ENCODE results near the gene KIF15. TPM values are rescaled to one million over a fixed set of nuclear protein-coding genes. Genes with fewer than 3 reads are reported as not detected.

Gene KIF15
- polyA plus RNA-seq, 3 donors: 0.15 to 0.16 TPM; not detected in 1

DNA sequence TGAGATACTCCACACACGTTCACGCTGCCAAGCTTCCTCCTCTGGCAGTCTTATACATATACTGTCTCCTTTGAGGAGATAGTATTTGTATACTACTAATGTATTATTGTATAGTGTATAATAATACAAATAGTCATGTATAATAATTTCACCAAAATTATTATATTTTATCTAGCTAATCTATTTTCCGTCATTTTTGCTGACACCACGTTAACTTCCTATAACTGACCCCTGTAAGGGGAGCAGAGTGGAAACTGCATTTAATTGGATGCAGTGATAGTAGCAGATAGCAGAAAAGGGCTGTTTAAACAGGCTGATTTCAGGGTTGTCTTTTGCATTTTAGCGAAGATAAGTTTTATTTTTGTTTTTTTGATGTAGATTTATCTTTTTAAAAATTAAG is 69.6 kb downstream of the KIF15 start:
- Histone ChIP-seq H3K4me2 (replicated peaks; ENCODE audit: extremely low read depth, low read length, poor library complexity, severe bottlenecking) (no peak overlapping the region), H3K4me3 (replicated peaks in 1 of 3; ENCODE audit: low read depth in 2 of 3, low read length in 3 of 3) (no peak overlapping the region), H3K27me3 (ENCODE audit: control insufficient read depth in 2 of 2, insufficient read depth in 2 of 2, low read length in 2 of 2) (no peaks in the 10 kb centered on the region), H3K9ac (ENCODE audit: insufficient read depth, low read length, poor library complexity, severe bottlenecking) (no peak overlapping the region), H3K27ac (ENCODE audit: low read depth in 1 of 2, low read length in 2 of 2) (no peak overlapping the region), H3K4me1 (ENCODE audit: control insufficient read depth in 1 of 2, insufficient read depth in 2 of 2, low read length in 2 of 2) (no peaks in the 10 kb centered on the region), H2AFZ (ENCODE audit: insufficient read depth, low read depth, low read length, poor library complexity, severe bottlenecking) (no peak overlapping the region), H4K20me1 (ENCODE audit: insufficient read depth, low read length) (no peaks in the 10 kb centered on the region), H3K36me3 (replicated peaks in 1 of 2; ENCODE audit: control insufficient read depth in 1 of 2, insufficient read depth in 2 of 2, low read length in 2 of 2) (peaks cover 62 to 84% of the 10 kb centered on the region in 2 donors), H3K79me2 (ENCODE audit: insufficient read depth, low read length) (no peaks in the 10 kb centered on the region), H3K9me3 (replicated peaks in 1 of 2; ENCODE audit: control insufficient read depth in 1 of 2, insufficient read depth in 1 of 2, low read length in 2 of 2) (peaks cover 10 to 15% of the 10 kb centered on the region in 2 donors)
- peaks cover 5 to 14% (median 12%) of the 10 kb centered on the region in 7 donors for H3K9me3 Mint-ChIP-seq
- no peaks in the 10 kb centered on the region for H3K4me1 Mint-ChIP-seq
- intact Hi-C loops (cut with micrococcal nuclease): no loop called here
- H3K27ac Mint-ChIP-seq: no peak overlapping the region
- TF ChIP-seq, protein P1, sequence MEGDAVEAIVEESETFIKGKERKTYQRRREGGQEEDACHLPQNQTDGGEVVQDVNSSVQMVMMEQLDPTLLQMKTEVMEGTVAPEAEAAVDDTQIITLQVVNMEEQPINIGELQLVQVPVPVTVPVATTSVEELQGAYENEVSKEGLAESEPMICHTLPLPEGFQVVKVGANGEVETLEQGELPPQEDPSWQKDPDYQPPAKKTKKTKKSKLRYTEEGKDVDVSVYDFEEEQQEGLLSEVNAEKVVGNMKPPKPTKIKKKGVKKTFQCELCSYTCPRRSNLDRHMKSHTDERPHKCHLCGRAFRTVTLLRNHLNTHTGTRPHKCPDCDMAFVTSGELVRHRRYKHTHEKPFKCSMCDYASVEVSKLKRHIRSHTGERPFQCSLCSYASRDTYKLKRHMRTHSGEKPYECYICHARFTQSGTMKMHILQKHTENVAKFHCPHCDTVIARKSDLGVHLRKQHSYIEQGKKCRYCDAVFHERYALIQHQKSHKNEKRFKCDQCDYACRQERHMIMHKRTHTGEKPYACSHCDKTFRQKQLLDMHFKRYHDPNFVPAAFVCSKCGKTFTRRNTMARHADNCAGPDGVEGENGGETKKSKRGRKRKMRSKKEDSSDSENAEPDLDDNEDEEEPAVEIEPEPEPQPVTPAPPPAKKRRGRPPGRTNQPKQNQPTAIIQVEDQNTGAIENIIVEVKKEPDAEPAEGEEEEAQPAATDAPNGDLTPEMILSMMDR (IDR thresholded peaks at IDR 0.05): no peak
- no peak for DNase-seq
- H3K4me3 Mint-ChIP-seq: no peak overlapping the region
- peaks cover 55 to 90% of the 10 kb centered on the region in 2 donors for H3K36me3 Mint-ChIP-seq
- peaks cover 0 to 2% (median 0%) of the 10 kb centered on the region in 3 donors for H3K27me3 Mint-ChIP-seq (ENCODE audit: low read depth in 3 of 3)
- WGBS (ENCODE audit: insufficient coverage): no CpG with 5 or more reads among the region's 5 CpGs

DNA sequence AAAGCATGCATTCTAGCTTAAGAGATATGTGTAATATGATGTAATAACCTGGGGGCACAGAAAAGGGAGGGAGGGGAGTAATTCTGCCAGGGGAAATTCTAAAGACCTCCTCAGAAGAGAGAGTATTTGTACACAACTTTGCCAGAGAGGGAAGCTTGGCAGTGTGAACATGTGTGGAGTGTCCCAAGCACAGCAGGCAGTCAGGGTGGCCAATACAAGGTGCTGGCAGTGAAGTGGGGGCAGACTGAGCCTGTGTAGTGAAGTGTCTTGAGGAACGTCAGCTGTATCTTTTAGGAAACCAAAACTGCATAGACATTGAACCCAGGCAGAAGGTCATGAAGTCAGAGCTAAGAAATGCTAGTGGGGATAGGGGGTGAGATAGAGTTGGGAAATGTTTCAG is 70.4 kb downstream of the KIF15 start:
- 100% methylated on average over 1 of the region's 1 CpG for WGBS (ENCODE audit: insufficient coverage)
- intact Hi-C loops (cut with micrococcal nuclease): no loop called here
- Histone ChIP-seq H2AFZ (ENCODE audit: insufficient read depth, low read depth, low read length, poor library complexity, severe bottlenecking) (no peak overlapping the region), H3K9ac (ENCODE audit: insufficient read depth, low read length, poor library complexity, severe bottlenecking) (no peak overlapping the region), H3K79me2 (ENCODE audit: insufficient read depth, low read length) (no peaks in the 10 kb centered on the region), H3K27ac (ENCODE audit: low read depth in 1 of 2, low read length in 2 of 2) (no peak overlapping the region), H3K4me2 (replicated peaks; ENCODE audit: extremely low read depth, low read length, poor library complexity, severe bottlenecking) (no peak overlapping the region), H3K27me3 (ENCODE audit: control insufficient read depth in 2 of 2, insufficient read depth in 2 of 2, low read length in 2 of 2) (no peaks in the 10 kb centered on the region), H3K4me3 (replicated peaks in 1 of 3; ENCODE audit: low read depth in 2 of 3, low read length in 3 of 3) (no peak overlapping the region), H3K9me3 (replicated peaks in 1 of 2; ENCODE audit: control insufficient read depth in 1 of 2, insufficient read depth in 1 of 2, low read length in 2 of 2) (peaks cover 18 to 21% of the 10 kb centered on the region in 2 donors), H3K36me3 (replicated peaks in 1 of 2; ENCODE audit: control insufficient read depth in 1 of 2, insufficient read depth in 2 of 2, low read length in 2 of 2) (peaks cover 55 to 84% of the 10 kb centered on the region in 2 donors), H3K4me1 (ENCODE audit: control insufficient read depth in 1 of 2, insufficient read depth in 2 of 2, low read length in 2 of 2) (no peaks in the 10 kb centered on the region), H4K20me1 (ENCODE audit: insufficient read depth, low read length) (no peaks in the 10 kb centered on the region)
- H3K36me3 Mint-ChIP-seq: peaks cover 57 to 89% of the 10 kb centered on the region in 2 donors
- TF ChIP-seq, protein P1 (IDR thresholded peaks at IDR 0.05): no peak
- no peak overlapping the region for H3K4me3 Mint-ChIP-seq
- H3K9me3 Mint-ChIP-seq: peaks cover 11 to 21% (median 18%) of the 10 kb centered on the region in 7 donors
- H3K4me1 Mint-ChIP-seq: no peaks in the 10 kb centered on the region
- no peak for DNase-seq
- H3K27ac Mint-ChIP-seq: peak overlapping the region in 1 of 7 donors; percentile 40
- peaks cover 0 to 2% (median 0%) of the 10 kb centered on the region in 3 donors for H3K27me3 Mint-ChIP-seq (ENCODE audit: low read depth in 3 of 3)
